ENCODE results near the gene KCND3. TPM values are rescaled to one million over a fixed set of nuclear protein-coding genes. Genes with fewer than 3 reads are reported as not detected.
A peak's percentile ranks its signal among the peaks of the same experiment; 100 is the strongest.

KCND3 gene
- total and polyA plus RNA-seq, 2 of the 4 experiments (the other 2 are of a cell fraction), result under 0.01 to 0.03 TPM

GRCh38 chr1:111864862-111865261, 124.6 kb downstream of the KCND3 start:
- H3K9ac ChIP-seq (ENCODE audit: low read depth, low read length), result no peak overlapping the region
- no peak overlapping the region for H3K56ac ChIP-seq (ENCODE audit: extremely low read depth, insufficient read depth, low read length)
- H3K79me1 ChIP-seq (ENCODE audit: low read depth in 1 of 2, low read length in 2 of 2), result no peaks in the 10 kb centered on the region
- no peaks in the 10 kb centered on the region for H3K9me3 ChIP-seq (ENCODE audit: control insufficient read depth, insufficient read depth, low read length)
- dilution Hi-C loops (cut with HindIII; ENCODE audit: low sequenced_read_pairs, unreplicated experiment), result no loop called here
- no CpG with 5 or more reads among the region's 3 CpGs for WGBS, 2 experiments (ENCODE audit: extremely low coverage in 2 of 2, insufficient read length in 1 of 2)
- H3K36me3 ChIP-seq (ENCODE audit: control insufficient read depth, insufficient read depth, low read length), result no peaks in the 10 kb centered on the region
- ChIA-PET POLR2A (ENCODE audit: unreplicated experiment) (no interaction called here), CTCF (interaction anchor here (0.6 kb wide), 1 partner anchor 45 kb away, joined by 3 read pairs; no protein-coding TSS in a partner anchor)
- H4K20me1 ChIP-seq (ENCODE audit: insufficient read depth, low read length), result no peaks in the 10 kb centered on the region
- H4K8ac ChIP-seq (ENCODE audit: low read depth in 2 of 2, low read length in 2 of 2), result no peak overlapping the region
- ATAC-seq (ENCODE audit: low read depth) (no peak), DNase-seq (no peak)
- intact Hi-C loops (cut with micrococcal nuclease), result no loop called here
- H2AK5ac ChIP-seq (ENCODE audit: low read depth, low read length), result no peak overlapping the region
- H3K4me2 ChIP-seq (ENCODE audit: low read depth, low read length), result no peak overlapping the region
- no peak overlapping the region for H2BK20ac ChIP-seq (ENCODE audit: low read depth, low read length)
- no peak overlapping the region for H4K91ac ChIP-seq (ENCODE audit: insufficient read depth, low read depth, low read length)
- TF ChIP-seq MXI1 (IDR thresholded peaks at IDR 0.05; ENCODE audit: borderline replicate concordance, low read depth, low read length), result no peak
- TF ChIP-seq USF2 (IDR thresholded peaks at IDR 0.05; ENCODE audit: low read depth, low read length), result no peak
- no peak for TF ChIP-seq RFX5 (IDR thresholded peaks at IDR 0.05; ENCODE audit: low read depth, low read length)
- no peak for TF ChIP-seq RCOR1 (IDR thresholded peaks at IDR 0.05; ENCODE audit: insufficient replicate concordance, low read length)
- peak overlapping the region; percentile 27 for H2AFZ ChIP-seq (replicated peaks; ENCODE audit: low read length, poor library complexity)
- H3K27me3 ChIP-seq (ENCODE audit: control insufficient read depth, insufficient read depth, low read length), result peaks cover 11% of the 10 kb centered on the region
- no peak overlapping the region for H2BK5ac ChIP-seq (ENCODE audit: low read depth, low read length, poor library complexity, severe bottlenecking)
- no peak overlapping the region for H3K27ac ChIP-seq (ENCODE audit: insufficient read depth, low read length)
- no peak overlapping the region for H3K23ac ChIP-seq (ENCODE audit: low read depth, low read length)
- BruUV-seq (replicated peaks), result no TSS peak
- in situ Hi-C loops (cut with MboI; ENCODE audit: low sequenced_read_pairs), result no loop called here
- H3K14ac ChIP-seq (replicated peaks; ENCODE audit: low read depth, low read length), result no peak overlapping the region
- no peaks in the 10 kb centered on the region for H3K4me1 ChIP-seq (ENCODE audit: control insufficient read depth, insufficient read depth, low read length)
- H2BK15ac ChIP-seq (ENCODE audit: low read depth, low read length), result no peak overlapping the region
- no peak overlapping the region for H2BK120ac ChIP-seq (ENCODE audit: low read depth, low read length)
- no peak overlapping the region for H4K5ac ChIP-seq (ENCODE audit: low read depth, low read length)
- H3K4ac ChIP-seq (ENCODE audit: low read depth, low read length), result no peak overlapping the region
- no peaks in the 10 kb centered on the region for H3K9me1 ChIP-seq (ENCODE audit: insufficient read depth, low read length)
- no peak overlapping the region for H3K18ac ChIP-seq (ENCODE audit: low read depth, low read length)
- no peak overlapping the region for H2AK9ac ChIP-seq (replicated peaks; ENCODE audit: low read depth, low read length, poor library complexity)
- H3K4me3 ChIP-seq (ENCODE audit: insufficient read depth, low read depth, low read length), result no peak overlapping the region

Data from IMR-90 (cell line).